Smooth muscle cell (in vitro differentiated cells): ENCODE data around the gene PF4V1. TPM values are rescaled to one million over a fixed set of nuclear protein-coding genes. Genes with fewer than 3 reads are reported as not detected.

Experiments used
- DNase-seq: peaks from one replicate; lab custom pipeline; 2025; ENCODE audit not compliant: unreplicated experiment; lab: John Stamatoyannopoulos, UW
- H2AFZ ChIP-seq: fragments of 200-600 bp; sonication (generic); 2 replicates; pipeline ENCODE4 v1.6.0; 2016; ENCODE audit warnings: antibody characterized with exemption, low read depth, mild to moderate bottlenecking
- H3F3A ChIP-seq: fragments of 200-600 bp; sonication (generic); 2 replicates; pipeline ENCODE4 v1.6.0; 2017; ENCODE audit warnings: antibody characterized with exemption, low read depth
- H3K27ac ChIP-seq: fragments of 200-600 bp; sonication (generic); 2 replicates; pipeline ENCODE4 v1.5.1; 2016; ENCODE audit warnings: low read depth, mild to moderate bottlenecking
- H3K27me3 ChIP-seq: fragments of 200-600 bp; sonication (generic); 2 replicates; pipeline ENCODE4 v1.6.1; 2016; ENCODE audit warnings: low read depth, mild to moderate bottlenecking
- H3K36me3 ChIP-seq: fragments of 200-600 bp; sonication (generic); 2 replicates; pipeline ENCODE4 v1.5.1; 2016; ENCODE audit warnings: low read depth
- H3K4me1 ChIP-seq: fragments of 200-600 bp; sonication (generic); 2 replicates; pipeline ENCODE4 v1.5.1; 2016; ENCODE audit warnings: low read depth
- H3K4me2 ChIP-seq: fragments of 200-600 bp; sonication (generic); 2 replicates; pipeline ENCODE4 v1.6.0; 2016; ENCODE audit warnings: mild to moderate bottlenecking
- H3K4me3 ChIP-seq: fragments of 200-600 bp; sonication (generic); 2 replicates; pipeline ENCODE4 v1.5.1; 2016; ENCODE audit warnings: mild to moderate bottlenecking
- H3K79me2 ChIP-seq: fragments of 200-600 bp; sonication (generic); 2 replicates; pipeline ENCODE4 v1.6.0; 2016; ENCODE audit warnings: low read depth, mild to moderate bottlenecking
- H3K9ac ChIP-seq: fragments of 200-600 bp; sonication (generic); 2 replicates; pipeline ENCODE4 v1.6.0; 2016; ENCODE audit warnings: low read depth
- H3K9me3 ChIP-seq: fragments of 200-600 bp; sonication (generic); replicated peaks from 2 replicates; pipeline ENCODE4 v1.5.1; 2016; ENCODE audit warnings: low read depth
- H4K20me1 ChIP-seq: fragments of 200-600 bp; sonication (generic); 2 replicates; pipeline ENCODE4 v1.6.0; 2016; ENCODE audit warnings: low read depth
- WGBS: methylation state at CpG from one replicate; pipeline ENCODE4 v1.1.7; 2016; ENCODE audit warnings: low lambda C conversion rate; 5-methylcytosine and 5-hydroxymethylcytosine counted together
- polyA plus RNA-seq: library from polyadenylated mRNA; unstranded; fragments of >200 nt; fragmentation: Nextera tagmentation; extraction: Ambion mirVana; gene quantifications from 2 replicates; pipeline ENCODE4 v1.2.1, GENCODE V29; 2016
- total RNA-seq: library from RNA; depleted of rRNA; stranded (reverse); fragments of >200 nt; gene quantifications from 2 replicates; pipeline ENCODE4 v1.2.3, GENCODE V29; 2014
- TF ChIP-seq, protein P1 (sequence below): fragments of 200-600 bp; sonication (generic); IDR thresholded peaks from 2 replicates; pipeline ENCODE4 v1.5.1; 2017; ENCODE audit warnings: borderline replicate concordance, mild to moderate bottlenecking, antibody characterized with exemption; ENCODE audit not compliant: insufficient read depth, poor library complexity, severe bottlenecking

Gene PF4V1
- total and polyA plus RNA-seq, 2 experiments from 2014 or later, result 0.35 TPM; not detected in 1

DNA sequence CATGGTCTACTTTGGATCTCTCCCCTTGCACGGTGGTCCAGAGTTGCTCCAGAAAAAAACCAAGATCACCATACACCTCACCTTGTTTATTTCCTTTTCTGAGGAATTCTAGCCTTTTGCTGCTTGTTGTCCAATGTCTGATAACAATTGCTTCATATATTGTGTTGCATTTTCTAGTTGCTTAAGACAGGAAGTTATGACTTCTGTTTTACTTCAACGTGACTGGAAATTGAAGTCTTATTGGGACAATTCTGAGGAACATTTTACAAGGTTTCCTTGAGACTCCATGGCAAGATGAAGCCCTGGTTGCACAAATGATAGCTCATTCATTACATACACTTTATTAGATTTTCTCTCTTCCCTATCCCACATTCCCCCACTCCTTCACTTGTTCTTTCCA is 21.3 kb downstream of the PF4V1 start:
- no peaks in the 10 kb centered on the region for H3K79me2 ChIP-seq
- peaks cover 32% of the 10 kb centered on the region for H3K27me3 ChIP-seq
- no peaks in the 10 kb centered on the region for H3K4me1 ChIP-seq
- no peak overlapping the region for H2AFZ ChIP-seq
- no peaks in the 10 kb centered on the region for H3F3A ChIP-seq
- 93% methylated on average over 2 of the region's 2 CpGs for WGBS
- H3K36me3 ChIP-seq, result no peaks in the 10 kb centered on the region
- H3K27ac ChIP-seq, result no peak overlapping the region
- no peak overlapping the region for H3K4me3 ChIP-seq
- no peaks in the 10 kb centered on the region for H4K20me1 ChIP-seq
- DNase-seq, result no peak
- H3K9me3 ChIP-seq, result no peaks in the 10 kb centered on the region
- TF ChIP-seq, protein P1, sequence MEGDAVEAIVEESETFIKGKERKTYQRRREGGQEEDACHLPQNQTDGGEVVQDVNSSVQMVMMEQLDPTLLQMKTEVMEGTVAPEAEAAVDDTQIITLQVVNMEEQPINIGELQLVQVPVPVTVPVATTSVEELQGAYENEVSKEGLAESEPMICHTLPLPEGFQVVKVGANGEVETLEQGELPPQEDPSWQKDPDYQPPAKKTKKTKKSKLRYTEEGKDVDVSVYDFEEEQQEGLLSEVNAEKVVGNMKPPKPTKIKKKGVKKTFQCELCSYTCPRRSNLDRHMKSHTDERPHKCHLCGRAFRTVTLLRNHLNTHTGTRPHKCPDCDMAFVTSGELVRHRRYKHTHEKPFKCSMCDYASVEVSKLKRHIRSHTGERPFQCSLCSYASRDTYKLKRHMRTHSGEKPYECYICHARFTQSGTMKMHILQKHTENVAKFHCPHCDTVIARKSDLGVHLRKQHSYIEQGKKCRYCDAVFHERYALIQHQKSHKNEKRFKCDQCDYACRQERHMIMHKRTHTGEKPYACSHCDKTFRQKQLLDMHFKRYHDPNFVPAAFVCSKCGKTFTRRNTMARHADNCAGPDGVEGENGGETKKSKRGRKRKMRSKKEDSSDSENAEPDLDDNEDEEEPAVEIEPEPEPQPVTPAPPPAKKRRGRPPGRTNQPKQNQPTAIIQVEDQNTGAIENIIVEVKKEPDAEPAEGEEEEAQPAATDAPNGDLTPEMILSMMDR, result no peak
- H3K4me2 ChIP-seq, result no peak overlapping the region
- H3K9ac ChIP-seq, result no peak overlapping the region

DNA sequence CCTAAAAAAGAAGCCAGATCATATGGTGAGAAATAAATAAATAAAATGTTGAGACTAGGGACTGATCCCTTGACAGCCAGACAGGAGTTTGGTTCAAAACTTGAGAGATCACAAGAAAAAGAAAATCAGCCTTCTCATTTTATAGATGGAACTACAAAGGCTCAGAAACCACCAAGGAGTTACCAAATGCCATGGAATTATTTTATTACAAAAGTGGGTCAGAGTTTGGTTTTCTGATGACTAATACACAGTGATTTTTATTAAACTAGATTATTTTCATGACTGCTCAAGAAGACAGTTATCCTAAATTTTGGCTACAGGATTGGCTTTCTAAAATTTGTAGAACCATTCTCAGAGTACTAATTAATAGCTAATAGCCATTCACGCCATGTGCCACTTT is 22.3 kb downstream of the PF4V1 start:
- H3K9me3 ChIP-seq, result no peaks in the 10 kb centered on the region
- H3K27ac ChIP-seq, result peak overlapping the region; percentile 6
- DNase-seq, result no peak
- H4K20me1 ChIP-seq, result no peaks in the 10 kb centered on the region
- no peaks in the 10 kb centered on the region for H3K36me3 ChIP-seq
- H3K79me2 ChIP-seq, result no peaks in the 10 kb centered on the region
- 93% methylated on average over 1 of the region's 1 CpG for WGBS
- H3K4me3 ChIP-seq, result no peak overlapping the region
- peaks cover 23% of the 10 kb centered on the region for H3K27me3 ChIP-seq
- H3K4me2 ChIP-seq, result no peak overlapping the region
- H2AFZ ChIP-seq, result no peak overlapping the region
- H3K9ac ChIP-seq, result no peak overlapping the region
- no peaks in the 10 kb centered on the region for H3F3A ChIP-seq
- TF ChIP-seq, protein P1, result no peak
- no peaks in the 10 kb centered on the region for H3K4me1 ChIP-seq

DNA sequence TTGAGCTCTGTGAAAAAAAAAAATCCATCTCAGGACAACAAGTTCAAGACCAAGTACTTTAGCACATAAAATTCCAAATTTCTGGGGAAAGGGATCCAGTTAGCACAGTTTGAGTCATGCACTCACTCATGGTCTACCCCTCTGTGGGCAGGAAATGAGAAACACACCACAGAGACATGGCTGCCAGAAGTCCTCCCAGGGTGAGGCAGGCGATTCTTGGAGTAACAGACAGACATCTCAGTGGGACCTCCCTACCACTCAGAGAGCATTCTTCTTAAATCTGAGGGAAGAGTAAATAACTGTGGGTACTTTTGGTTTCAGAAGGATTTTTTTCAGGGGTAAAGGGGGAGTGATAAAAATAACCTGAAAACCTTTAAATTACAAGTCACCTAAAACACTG is 30.2 kb downstream of the PF4V1 start:
- TF ChIP-seq, protein P1, result no peak
- H3F3A ChIP-seq, result no peaks in the 10 kb centered on the region
- H3K4me2 ChIP-seq, result peak overlapping the region; percentile 27
- no peak overlapping the region for H2AFZ ChIP-seq
- H3K79me2 ChIP-seq, result no peaks in the 10 kb centered on the region
- DNase-seq, result no peak
- H3K4me3 ChIP-seq, result no peak overlapping the region
- no peak overlapping the region for H3K9ac ChIP-seq
- H4K20me1 ChIP-seq, result no peaks in the 10 kb centered on the region
- no peak overlapping the region for H3K27ac ChIP-seq
- peaks cover 39% of the 10 kb centered on the region for H3K27me3 ChIP-seq
- no peaks in the 10 kb centered on the region for H3K4me1 ChIP-seq
- no peaks in the 10 kb centered on the region for H3K36me3 ChIP-seq
- H3K9me3 ChIP-seq, result no peaks in the 10 kb centered on the region
- 71% methylated on average over 1 of the region's 1 CpG for WGBS

DNA sequence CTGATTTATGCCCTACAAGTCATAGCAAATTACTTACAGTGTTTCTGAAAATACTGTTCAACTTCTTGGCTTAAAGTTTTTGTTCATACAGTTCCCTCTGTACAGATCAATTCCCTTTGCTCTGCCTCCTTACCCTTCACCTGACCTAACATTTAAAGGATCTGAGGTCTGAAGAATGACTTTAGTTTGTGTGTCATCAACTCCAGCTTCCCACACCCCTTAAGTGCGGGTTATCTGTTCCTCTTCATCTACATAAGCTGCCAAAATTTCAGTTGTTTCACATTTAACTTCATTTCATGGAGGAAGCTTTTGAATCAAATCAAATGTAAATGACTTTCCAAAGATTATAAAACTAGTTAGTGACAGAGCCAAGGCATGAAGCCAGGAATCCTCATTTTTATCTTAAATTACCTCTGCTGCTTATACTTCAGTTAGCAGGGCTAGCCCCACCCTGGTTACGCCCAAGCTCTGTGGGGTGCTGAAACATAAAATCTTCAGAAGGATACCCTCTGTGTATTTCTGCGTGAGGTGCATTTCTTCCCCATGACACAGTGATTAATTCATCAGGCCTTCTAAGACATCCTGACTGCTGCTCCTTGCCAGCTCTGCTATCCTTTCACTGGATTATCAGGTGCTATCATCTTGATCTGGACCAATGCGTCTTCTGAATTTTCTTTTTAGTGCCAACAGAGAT is 32.6 kb downstream of the PF4V1 start:
- Histone ChIP-seq H3K4me1 (no peaks in the 10 kb centered on the region), H3F3A (no peaks in the 10 kb centered on the region), H4K20me1 (no peaks in the 10 kb centered on the region), H3K9ac (no peak overlapping the region), H3K9me3 (no peaks in the 10 kb centered on the region), H3K79me2 (no peaks in the 10 kb centered on the region), H3K4me2 (no peak overlapping the region), H3K36me3 (no peaks in the 10 kb centered on the region), H3K27me3 (peaks cover 56% of the 10 kb centered on the region), H3K27ac (no peak overlapping the region), H3K4me3 (no peak overlapping the region), H2AFZ (no peak overlapping the region)
- DNase-seq, result no peak
- 88% methylated on average over 4 of the region's 4 CpGs for WGBS
- TF ChIP-seq, protein P1, result no peak
